Tibial nerve (tissue), 4 donors: ENCODE data around the gene PPIH.

ENCODE experiments used
- CTCF ChIP-seq, 5 experiments: fragments of 200-600 bp in 3 of 5; fragments of 450-650 bp in 2 of 5; sonication (generic) in 3 of 5; IDR thresholded peaks; one replicate each; pipeline ENCODE4 v1.5.1; 2016 to 2019; ENCODE audit warnings: antibody characterized with exemption in 5 of 5, mild to moderate bottlenecking in 3 of 5, moderate library complexity in 2 of 5
- EP300 ChIP-seq, 2 donors: sonication (generic); formaldehyde crosslinking; IDR thresholded peaks; one replicate each; pipeline ENCODE4 v1.6.1; 2017; ENCODE audit warnings: antibody characterized with exemption in 2 of 2, mild to moderate bottlenecking in 1 of 2
- POLR2A ChIP-seq, 2 donors: fragments of 450-650 bp; IDR thresholded peaks; one replicate each; pipeline ENCODE4 v1.6.1; 2017; ENCODE audit warnings: antibody characterized with exemption in 2 of 2, mild to moderate bottlenecking in 2 of 2, moderate library complexity in 2 of 2

GRCh38 chr1:42690477-42691156 is 32.4 kb downstream of the PPIH start:
- TF ChIP-seq EP300 (IDR thresholded peaks at IDR 0.05) (no peak), CTCF (IDR thresholded peaks at IDR 0.05) (no peak), POLR2A (IDR thresholded peaks at IDR 0.05) (no peak)
